ENCODE data around the gene SH3GL3.

SH3GL3 gene

DNA sequence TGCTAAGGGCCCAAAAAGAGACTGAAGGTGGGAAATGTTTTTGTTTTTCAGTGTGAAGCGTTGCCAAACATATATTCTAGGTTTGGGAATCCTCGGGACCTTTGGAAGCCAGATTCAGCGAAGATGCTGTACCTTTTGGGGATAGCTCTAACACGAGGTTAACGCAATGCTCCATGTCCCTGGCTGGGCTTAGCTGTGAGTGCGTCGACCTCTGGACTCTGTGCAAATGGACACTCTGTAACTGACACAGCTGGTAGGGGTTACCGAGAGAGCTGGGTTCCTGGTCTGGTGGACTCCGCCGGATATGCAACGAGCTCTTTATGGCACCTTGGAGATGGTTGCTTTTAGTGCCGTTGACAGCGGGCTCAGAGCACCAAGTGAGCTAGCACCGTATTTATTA, 724 bp upstream of the SH3GL3 start (continued):
- no peak for TF ChIP-seq PATZ1 (CRISPR knock-in tag; IDR thresholded peaks at IDR 0.05; ENCODE audit: borderline replicate concordance)
- no peak for TF ChIP-seq SNAI2 (CRISPR knock-in tag; IDR thresholded peaks at IDR 0.05)
- TF ChIP-seq ISL1 (CRISPR knock-in tag; IDR thresholded peaks at IDR 0.05), result no peak
- TF ChIP-seq TCF4 (CRISPR knock-in tag; IDR thresholded peaks at IDR 0.05; ENCODE audit: borderline replicate concordance), result no peak
- TF ChIP-seq GLIS3 (CRISPR knock-in tag; IDR thresholded peaks at IDR 0.05), result no peak
- no peak for TF ChIP-seq BACH2 (CRISPR knock-in tag; IDR thresholded peaks at IDR 0.05; ENCODE audit: borderline replicate concordance)
- TF ChIP-seq ZNF8 (CRISPR knock-in tag; IDR thresholded peaks at IDR 0.05), result no peak
- TF ChIP-seq ZNF565 (CRISPR knock-in tag; conservative IDR thresholded peaks at IDR 0.05; ENCODE audit: low read depth), result no peak
- no peak for TF ChIP-seq PPARA (CRISPR knock-in tag; IDR thresholded peaks at IDR 0.05; ENCODE audit: borderline replicate concordance)
- TF ChIP-seq ESRRG (CRISPR knock-in tag; IDR thresholded peaks at IDR 0.05), result no peak
- TF ChIP-seq CSDC2 (CRISPR knock-in tag; IDR thresholded peaks at IDR 0.05), result no peak
- TF ChIP-seq ZFP30 (CRISPR knock-in tag; IDR thresholded peaks at IDR 0.05), result no peak

- TF ChIP-seq ESRRG (CRISPR knock-in tag; IDR thresholded peaks at IDR 0.05) (no peak), CSRNP3 (CRISPR knock-in tag; IDR thresholded peaks at IDR 0.05) (no peak), GLIS3 (CRISPR knock-in tag; IDR thresholded peaks at IDR 0.05) (no peak), TCF4 (CRISPR knock-in tag; IDR thresholded peaks at IDR 0.05; ENCODE audit: borderline replicate concordance) (no peak), ZC3H10 (CRISPR knock-in tag; IDR thresholded peaks at IDR 0.05) (no peak), CSDC2 (CRISPR knock-in tag; IDR thresholded peaks at IDR 0.05) (no peak), SNAI2 (CRISPR knock-in tag; IDR thresholded peaks at IDR 0.05) (no peak), ARNTL (CRISPR knock-in tag; IDR thresholded peaks at IDR 0.05; ENCODE audit: borderline replicate concordance, low read depth) (no peak), ZNF565 (CRISPR knock-in tag; conservative IDR thresholded peaks at IDR 0.05; ENCODE audit: low read depth) (no peak), ZNF8 (CRISPR knock-in tag; IDR thresholded peaks at IDR 0.05) (no peak), ZNF70 (CRISPR knock-in tag; IDR thresholded peaks at IDR 0.05) (no peak)
- TF ChIP-seq, protein P1, sequence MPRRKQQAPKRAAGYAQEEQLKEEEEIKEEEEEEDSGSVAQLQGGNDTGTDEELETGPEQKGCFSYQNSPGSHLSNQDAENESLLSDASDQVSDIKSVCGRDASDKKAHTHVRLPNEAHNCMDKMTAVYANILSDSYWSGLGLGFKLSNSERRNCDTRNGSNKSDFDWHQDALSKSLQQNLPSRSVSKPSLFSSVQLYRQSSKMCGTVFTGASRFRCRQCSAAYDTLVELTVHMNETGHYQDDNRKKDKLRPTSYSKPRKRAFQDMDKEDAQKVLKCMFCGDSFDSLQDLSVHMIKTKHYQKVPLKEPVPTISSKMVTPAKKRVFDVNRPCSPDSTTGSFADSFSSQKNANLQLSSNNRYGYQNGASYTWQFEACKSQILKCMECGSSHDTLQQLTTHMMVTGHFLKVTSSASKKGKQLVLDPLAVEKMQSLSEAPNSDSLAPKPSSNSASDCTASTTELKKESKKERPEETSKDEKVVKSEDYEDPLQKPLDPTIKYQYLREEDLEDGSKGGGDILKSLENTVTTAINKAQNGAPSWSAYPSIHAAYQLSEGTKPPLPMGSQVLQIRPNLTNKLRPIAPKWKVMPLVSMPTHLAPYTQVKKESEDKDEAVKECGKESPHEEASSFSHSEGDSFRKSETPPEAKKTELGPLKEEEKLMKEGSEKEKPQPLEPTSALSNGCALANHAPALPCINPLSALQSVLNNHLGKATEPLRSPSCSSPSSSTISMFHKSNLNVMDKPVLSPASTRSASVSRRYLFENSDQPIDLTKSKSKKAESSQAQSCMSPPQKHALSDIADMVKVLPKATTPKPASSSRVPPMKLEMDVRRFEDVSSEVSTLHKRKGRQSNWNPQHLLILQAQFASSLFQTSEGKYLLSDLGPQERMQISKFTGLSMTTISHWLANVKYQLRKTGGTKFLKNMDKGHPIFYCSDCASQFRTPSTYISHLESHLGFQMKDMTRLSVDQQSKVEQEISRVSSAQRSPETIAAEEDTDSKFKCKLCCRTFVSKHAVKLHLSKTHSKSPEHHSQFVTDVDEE (CRISPR knock-in tag; IDR thresholded peaks at IDR 0.05), result no peak
- ATAC-seq, result no peak
These were observed 2.1 kb downstream of the SH3GL3 start for GRCh38 chr15:83449250-83449671.

DNA sequence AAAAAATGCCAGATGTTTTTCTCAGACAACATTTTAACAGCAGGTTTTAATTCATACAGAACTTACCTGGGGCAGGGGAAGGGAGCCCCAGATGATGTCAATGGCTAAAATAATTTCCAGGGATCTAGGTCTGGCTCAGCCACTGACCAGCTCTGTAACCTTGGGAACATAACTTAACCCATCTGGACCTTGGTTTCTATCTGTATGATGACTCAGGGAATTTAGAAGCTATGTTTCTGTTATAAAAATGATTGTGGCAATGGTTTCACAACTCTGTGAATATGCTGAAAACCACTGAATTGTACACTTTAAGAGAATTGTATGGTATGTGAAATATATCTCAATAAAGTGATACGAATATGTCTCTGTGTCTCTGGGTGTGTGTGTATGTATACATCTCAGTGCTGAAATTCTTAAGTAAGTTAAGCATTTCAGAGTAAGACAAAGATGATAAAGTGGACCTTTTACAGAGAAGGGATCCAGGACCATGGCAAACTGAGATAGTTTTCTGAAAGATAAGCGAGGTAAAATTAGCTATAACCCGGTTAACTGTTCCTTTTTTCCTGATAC, 2.9 kb downstream of the SH3GL3 start:
- ATAC-seq, result no peak

More for the DNA sequence above, 2.9 kb downstream of the SH3GL3 start:
- TF ChIP-seq ZNF8 (CRISPR knock-in tag; IDR thresholded peaks at IDR 0.05) (no peak), SNAI2 (CRISPR knock-in tag; IDR thresholded peaks at IDR 0.05) (no peak), OSR1 (CRISPR knock-in tag; IDR thresholded peaks at IDR 0.05) (no peak), TCF4 (CRISPR knock-in tag; IDR thresholded peaks at IDR 0.05; ENCODE audit: borderline replicate concordance) (no peak), RARB (CRISPR knock-in tag; IDR thresholded peaks at IDR 0.05) (no peak), ZNF70 (CRISPR knock-in tag; IDR thresholded peaks at IDR 0.05) (no peak), TOX (CRISPR knock-in tag; IDR thresholded peaks at IDR 0.05; ENCODE audit: borderline replicate concordance) (no peak), CSDC2 (CRISPR knock-in tag; IDR thresholded peaks at IDR 0.05) (no peak)
- TF ChIP-seq, protein P1 (CRISPR knock-in tag; IDR thresholded peaks at IDR 0.05), result no peak
- TF ChIP-seq, protein P2, sequence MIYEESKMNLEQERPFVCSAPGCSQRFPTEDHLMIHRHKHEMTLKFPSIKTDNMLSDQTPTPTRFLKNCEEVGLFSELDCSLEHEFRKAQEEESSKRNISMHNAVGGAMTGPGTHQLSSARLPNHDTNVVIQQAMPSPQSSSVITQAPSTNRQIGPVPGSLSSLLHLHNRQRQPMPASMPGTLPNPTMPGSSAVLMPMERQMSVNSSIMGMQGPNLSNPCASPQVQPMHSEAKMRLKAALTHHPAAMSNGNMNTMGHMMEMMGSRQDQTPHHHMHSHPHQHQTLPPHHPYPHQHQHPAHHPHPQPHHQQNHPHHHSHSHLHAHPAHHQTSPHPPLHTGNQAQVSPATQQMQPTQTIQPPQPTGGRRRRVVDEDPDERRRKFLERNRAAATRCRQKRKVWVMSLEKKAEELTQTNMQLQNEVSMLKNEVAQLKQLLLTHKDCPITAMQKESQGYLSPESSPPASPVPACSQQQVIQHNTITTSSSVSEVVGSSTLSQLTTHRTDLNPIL (CRISPR knock-in tag; IDR thresholded peaks at IDR 0.05; ENCODE audit: low read depth), result no peak
